Keratinocyte (primary cell): ENCODE data around the gene DR1. TPM values are rescaled to one million over a fixed set of nuclear protein-coding genes. Genes with fewer than 3 reads are reported as not detected.

Source experiments
- DNase-seq: peaks from one replicate; pipeline ENCODE4 v3.0.0-alpha.2; 2011; ENCODE audit warnings: low read depth, missing footprints, low spot score
- FAIRE-seq: peaks from 2 replicates; lab custom pipeline; 2011; peaks lifted over from hg19 to GRCh38; lab: Jason Lieb, UNC
- H2AFZ ChIP-seq: 2 replicates; pipeline ENCODE4 v1.6.0; 2012; ENCODE audit warnings: low read length, control low read depth, inconsistent platforms; ENCODE audit not compliant: control insufficient read depth
- H3K27ac ChIP-seq: 2 replicates; pipeline ENCODE4 v1.5.1; 2011; ENCODE audit warnings: low read length; ENCODE audit not compliant: control insufficient read depth, insufficient read depth
- H3K27me3 ChIP-seq: 3 replicates; pipeline ENCODE4 v1.6.0; 2011; ENCODE audit warnings: low read length; ENCODE audit not compliant: control insufficient read depth, insufficient read depth; ENCODE audit errors: extremely low read depth
- H3K36me3 ChIP-seq, 2 experiments: 2 replicates in 1 of 2; 3 replicates in 1 of 2; pipeline ENCODE4 v1.5.1; 2011; ENCODE audit warnings: low read length in 2 of 2, mild to moderate bottlenecking in 1 of 2; ENCODE audit not compliant: control insufficient read depth in 2 of 2, insufficient read depth in 2 of 2; ENCODE audit errors: extremely low read depth in 1 of 2
- H3K4me1 ChIP-seq: 3 replicates; pipeline ENCODE4 v1.5.1; 2011; ENCODE audit warnings: low read length; ENCODE audit not compliant: control insufficient read depth, insufficient read depth; ENCODE audit errors: extremely low read depth
- H3K4me2 ChIP-seq: 3 replicates; pipeline ENCODE4 v1.6.0; 2011; ENCODE audit warnings: low read depth, low read length; ENCODE audit not compliant: control insufficient read depth, insufficient read depth; ENCODE audit errors: extremely low read depth
- H3K4me3 ChIP-seq, 3 experiments: fragments of 200-600 bp in 1 of 3; sonication (generic) in 1 of 3; 2 replicates in 2 of 3; 3 replicates in 1 of 3; pipeline ENCODE4 v1.5.1; 2011 to 2016; ENCODE audit warnings: low read length in 3 of 3, mild to moderate bottlenecking in 3 of 3, control low read depth in 2 of 3, inconsistent platforms in 1 of 3, low read depth in 1 of 3, mixed read lengths in 1 of 3, mixed run types in 1 of 3, moderate library complexity in 1 of 3; ENCODE audit not compliant: control insufficient read depth in 2 of 3, insufficient read depth in 2 of 3; ENCODE audit errors: extremely low read depth in 1 of 3
- H3K79me2 ChIP-seq: 2 replicates; pipeline ENCODE4 v1.6.0; 2012; ENCODE audit warnings: low read length; ENCODE audit not compliant: control insufficient read depth, insufficient read depth
- H3K9ac ChIP-seq: 3 replicates; pipeline ENCODE4 v1.6.0; 2011; ENCODE audit warnings: low read length; ENCODE audit not compliant: control insufficient read depth, insufficient read depth; ENCODE audit errors: extremely low read depth
- H3K9me1 ChIP-seq: 3 replicates; pipeline ENCODE4 v1.6.0; 2011; ENCODE audit warnings: low read length; ENCODE audit not compliant: control insufficient read depth, insufficient read depth; ENCODE audit errors: extremely low read depth
- H3K9me3 ChIP-seq: 2 replicates; pipeline ENCODE4 v1.5.1; 2012; ENCODE audit warnings: low read depth, low read length; ENCODE audit not compliant: control insufficient read depth
- H4K20me1 ChIP-seq: 3 replicates; pipeline ENCODE4 v1.6.0; 2011; ENCODE audit warnings: low read length; ENCODE audit not compliant: control insufficient read depth, insufficient read depth; ENCODE audit errors: extremely low read depth
- CTCF ChIP-seq, 3 experiments: IDR thresholded peaks in 1 of 3; conservative IDR thresholded peaks in 1 of 3; optimal IDR thresholded peaks in 1 of 3; 2 replicates in 2 of 3; 3 replicates in 1 of 3; pipeline versions ENCODE3 to v1.5.1; 2011; ENCODE audit warnings: low read length in 3 of 3, mild to moderate bottlenecking in 3 of 3, moderate library complexity in 2 of 3, control low read depth in 1 of 3, inconsistent platforms in 1 of 3; ENCODE audit not compliant: insufficient read depth in 2 of 3; ENCODE audit errors: extremely low read depth in 1 of 3
- EZH2 ChIP-seq: IDR thresholded peaks from one replicate; pipeline ENCODE4 v1.6.1; 2012; ENCODE audit warnings: inconsistent platforms, mild to moderate bottlenecking, low read length, moderate library complexity
- dilution Hi-C: fragments of 300-500 bp; cut with MboI; formaldehyde crosslinking; loops from one replicate; pipeline ENCODE4 v1.7.0; 2020; ENCODE audit warnings: low sequenced_read_pairs; ENCODE audit not compliant: extremely low pct_ligation_motif_present
- polyA plus RNA-seq, 5 experiments: library from polyadenylated mRNA; depleted of rRNA in 3 of 5; stranded (reverse) in 3 of 5; stranded (forward) in 1 of 5; unstranded in 1 of 5; fragments of >200 nt; gene quantifications; 1 replicate in 1 of 5; 2 replicates in 3 of 5; 3 replicates in 1 of 5; pipeline versions ENCODE4 v1.2.1 to v1.2.3, GENCODE V29; 2011 to 2012; ENCODE audit warnings: missing spikeins in 2 of 5, low read depth in 1 of 5, low replicate concordance in 1 of 5

DR1 gene
- polyA plus RNA-seq, 1 donor (not counting 4 experiments of a cell fraction or from before 2014, with no cell fraction given) = 47.9 TPM

- no peak overlapping the region for H3K27ac ChIP-seq
- no peaks in the 10 kb centered on the region for H4K20me1 ChIP-seq
- no peaks in the 10 kb centered on the region for H3K4me1 ChIP-seq
- H3K79me2 ChIP-seq = no peaks in the 10 kb centered on the region
- no peak overlapping the region for H3K4me2 ChIP-seq
- FAIRE-seq (no peak), DNase-seq (no peak)
- no peak overlapping the region for H3K4me3 ChIP-seq
- no peak overlapping the region for H2AFZ ChIP-seq
- dilution Hi-C loops = no loop called here
- no peaks in the 10 kb centered on the region for H3K36me3 ChIP-seq
- H3K9me3 ChIP-seq = no peaks in the 10 kb centered on the region
- no peaks in the 10 kb centered on the region for H3K9me1 ChIP-seq
- H3K27me3 ChIP-seq = no peaks in the 10 kb centered on the region
- H3K9ac ChIP-seq = no peak overlapping the region
- TF ChIP-seq EZH2 (no peak), CTCF (optimal IDR thresholded peaks at IDR 0.05 in 1 of 3, IDR thresholded peaks at IDR 0.05 in 1 of 3, conservative IDR thresholded peaks at IDR 0.05 in 1 of 3; ENCODE audit: extremely low read depth in 1 of 3, insufficient read depth in 2 of 3, low read length in 3 of 3) (no peak)
Observed at GRCh38 chr1:93301131-93301530, 44.6 kb upstream of the DR1 start.

DNA sequence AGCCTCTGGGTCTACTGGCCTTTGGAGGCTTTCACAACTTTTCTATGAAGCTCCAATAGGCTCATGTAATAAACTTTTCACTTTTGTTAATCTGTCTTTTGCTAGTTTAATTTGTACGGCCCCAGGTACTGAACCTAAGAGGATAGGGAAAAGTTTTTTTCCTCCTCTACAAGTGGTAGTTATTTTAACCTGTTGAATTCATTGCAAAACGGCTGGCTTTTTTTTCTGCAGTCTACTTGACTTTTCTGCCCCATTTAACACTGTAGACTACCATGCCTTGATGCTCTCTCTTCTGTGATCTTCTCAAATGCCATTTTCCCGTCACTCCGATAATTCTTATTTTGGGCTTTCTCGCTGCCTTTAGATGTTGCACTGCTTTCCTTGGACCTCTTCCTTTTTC is 43.6 kb upstream of the DR1 start:
- dilution Hi-C loops = no loop called here
- no peaks in the 10 kb centered on the region for H3K36me3 ChIP-seq
- H3K9me3 ChIP-seq = no peaks in the 10 kb centered on the region
- H3K4me2 ChIP-seq = no peak overlapping the region
- no peaks in the 10 kb centered on the region for H3K27me3 ChIP-seq
- H3K9me1 ChIP-seq = no peaks in the 10 kb centered on the region
- no peaks in the 10 kb centered on the region for H4K20me1 ChIP-seq
- no peaks in the 10 kb centered on the region for H3K4me1 ChIP-seq
- no peaks in the 10 kb centered on the region for H3K79me2 ChIP-seq
- no peak overlapping the region for H3K9ac ChIP-seq
- FAIRE-seq (no peak), DNase-seq (no peak)
- H2AFZ ChIP-seq = no peak overlapping the region
- H3K27ac ChIP-seq = no peak overlapping the region
- H3K4me3 ChIP-seq = no peak overlapping the region
- TF ChIP-seq CTCF (optimal IDR thresholded peaks at IDR 0.05 in 1 of 3, IDR thresholded peaks at IDR 0.05 in 1 of 3, conservative IDR thresholded peaks at IDR 0.05 in 1 of 3; ENCODE audit: extremely low read depth in 1 of 3, insufficient read depth in 2 of 3, low read length in 3 of 3) = no peak
- TF ChIP-seq EZH2 = no peak
